Breast epithelium (tissue), 3 donors: Measurements from ENCODE around the gene TPD52L1.
"Not testable (repeated sequence)": the region's sequence is repeated elsewhere in the genome, so short reads cannot be mapped to it uniquely, and the experiment has no call there.

ENCODE experiments used
- CTCF ChIP-seq, 3 donors: fragments of 450-650 bp; IDR thresholded peaks; one replicate each; pipeline ENCODE4 v1.5.1; 2016 to 2017; ENCODE audit warnings: antibody characterized with exemption in 3 of 3, mild to moderate bottlenecking in 3 of 3, moderate library complexity in 3 of 3
- POLR2AphosphoS5 ChIP-seq, 3 donors: sonication (generic); formaldehyde crosslinking; IDR thresholded peaks; one replicate each; pipeline ENCODE4 v1.6.1; 2017; ENCODE audit warnings: antibody characterized with exemption in 3 of 3

GRCh38 chr6:125282470-125282869 lies 128.9 kb downstream of the TPD52L1 start:
- not testable (repeated sequence) for TF ChIP-seq CTCF, POLR2AphosphoS5 (IDR thresholded peaks at IDR 0.05)
